ENCODE results near the gene SORL1. TPM values are rescaled to one million over a fixed set of nuclear protein-coding genes. Genes with fewer than 3 reads are reported as not detected.

SORL1 gene
- total and polyA plus RNA-seq, 2 experiments from 2014 or later = 0.26 to 0.54 TPM

GRCh38 chr11:121456816-121457431 is 4.8 kb downstream of the SORL1 start:
- in situ Hi-C loops (cut with MboI) = no loop called here

GRCh38 chr11:121458551-121458950 is 6.4 kb downstream of the SORL1 start:
- H3K27ac ChIP-seq = no peak overlapping the region
- no peak overlapping the region for H3K4me2 ChIP-seq (ENCODE audit: unreplicated experiment)
- no peaks in the 10 kb centered on the region for H3K9me3 ChIP-seq (ENCODE audit: low read depth)
- no peaks in the 10 kb centered on the region for H3K79me2 ChIP-seq (ENCODE audit: insufficient read depth)
- H3F3A ChIP-seq (ENCODE audit: insufficient read depth) = peaks cover 5% of the 10 kb centered on the region
- H4K20me1 ChIP-seq (ENCODE audit: insufficient read depth) = no peaks in the 10 kb centered on the region
- no peak for DNase-seq
- TF ChIP-seq EZH2phosphoT487 (IDR thresholded peaks at IDR 0.05; ENCODE audit: insufficient read depth, low read depth) (no peak), EZH2 (IDR thresholded peaks at IDR 0.05; ENCODE audit: insufficient read depth, poor library complexity, severe bottlenecking) (no peak)
- no peak overlapping the region for H3K4me3 ChIP-seq
- no peaks in the 10 kb centered on the region for H3K36me3 ChIP-seq (ENCODE audit: low read depth)
- no peaks in the 10 kb centered on the region for H3K9me2 ChIP-seq (ENCODE audit: insufficient read depth)
- H3K4me1 ChIP-seq (ENCODE audit: insufficient read depth) = no peaks in the 10 kb centered on the region
- H3K27me3 ChIP-seq (replicated peaks; ENCODE audit: insufficient read depth) = peaks cover 25% of the 10 kb centered on the region; the same call in 1 of the 2 replicates
- in situ Hi-C loops (cut with MboI) = no loop called here
- no peak overlapping the region for H2AFZ ChIP-seq
- WGBS, 2 experiments (ENCODE audit: low coverage in 1 of 2, low lambda C conversion rate in 2 of 2, missing lambda C conversion rate in 2 of 2) = 75 to 76% methylated on average over 9 of the region's 9 CpGs
- no peak overlapping the region for H3K9ac ChIP-seq

More at GRCh38 chr11:121456816-121457431, 4.8 kb downstream of the SORL1 start:
- WGBS, 2 experiments (ENCODE audit: low coverage in 1 of 2, low lambda C conversion rate in 2 of 2, missing lambda C conversion rate in 2 of 2) = 70 to 71% methylated on average over 11 of the region's 11 CpGs
- TF ChIP-seq EZH2phosphoT487 (IDR thresholded peaks at IDR 0.05; ENCODE audit: insufficient read depth, low read depth) (no peak), EZH2 (IDR thresholded peaks at IDR 0.05; ENCODE audit: insufficient read depth, poor library complexity, severe bottlenecking) (no peak)
- DNase-seq = no peak
- Histone ChIP-seq H3K27me3 (replicated peaks; ENCODE audit: insufficient read depth) (peaks cover 37% of the 10 kb centered on the region), H2AFZ (no peak overlapping the region), H3K9me3 (ENCODE audit: low read depth) (no peaks in the 10 kb centered on the region), H3K27ac (no peak overlapping the region), H4K20me1 (ENCODE audit: insufficient read depth) (no peaks in the 10 kb centered on the region), H3K4me2 (ENCODE audit: unreplicated experiment) (no peak overlapping the region), H3K36me3 (ENCODE audit: low read depth) (no peaks in the 10 kb centered on the region), H3K4me1 (ENCODE audit: insufficient read depth) (no peaks in the 10 kb centered on the region), H3K4me3 (no peak overlapping the region), H3F3A (ENCODE audit: insufficient read depth) (no peaks in the 10 kb centered on the region), H3K9me2 (ENCODE audit: insufficient read depth) (no peaks in the 10 kb centered on the region), H3K79me2 (ENCODE audit: insufficient read depth) (no peaks in the 10 kb centered on the region), H3K9ac (no peak overlapping the region)

GRCh38 chr11:121459413-121460017 is 7.4 kb downstream of the SORL1 start:
- H3K27me3 ChIP-seq (replicated peaks; ENCODE audit: insufficient read depth) = 0 out of 2 replicates have a peak, but pooled peaks cover 16% of the 10 kb centered on the region
- H3K79me2 ChIP-seq (ENCODE audit: insufficient read depth) = no peaks in the 10 kb centered on the region
- no peak overlapping the region for H3K4me3 ChIP-seq
- H3K4me2 ChIP-seq (ENCODE audit: unreplicated experiment) = no peak overlapping the region
- H2AFZ ChIP-seq = no peak overlapping the region
- no peak for DNase-seq
- H3K27ac ChIP-seq = no peak overlapping the region
- TF ChIP-seq EZH2phosphoT487 (IDR thresholded peaks at IDR 0.05; ENCODE audit: insufficient read depth, low read depth) (no peak), EZH2 (IDR thresholded peaks at IDR 0.05; ENCODE audit: insufficient read depth, poor library complexity, severe bottlenecking) (no peak)
- no peaks in the 10 kb centered on the region for H3K9me2 ChIP-seq (ENCODE audit: insufficient read depth)
- H3K4me1 ChIP-seq (ENCODE audit: insufficient read depth) = peaks cover 4% of the 10 kb centered on the region
- H3K9me3 ChIP-seq (ENCODE audit: low read depth) = no peaks in the 10 kb centered on the region
- H3K9ac ChIP-seq = no peak overlapping the region
- peaks cover 14% of the 10 kb centered on the region for H3F3A ChIP-seq (ENCODE audit: insufficient read depth)
- in situ Hi-C loops (cut with MboI) = no loop called here
- WGBS, 2 experiments (ENCODE audit: low coverage in 1 of 2, low lambda C conversion rate in 2 of 2, missing lambda C conversion rate in 2 of 2) = 79 to 86% methylated on average over 7 of the region's 7 CpGs
- no peaks in the 10 kb centered on the region for H3K36me3 ChIP-seq (ENCODE audit: low read depth)
- no peaks in the 10 kb centered on the region for H4K20me1 ChIP-seq (ENCODE audit: insufficient read depth)

GRCh38 chr11:121460941-121461514 is 8.9 kb downstream of the SORL1 start:
- in situ Hi-C loops (cut with MboI) = no loop called here

More at GRCh38 chr11:121460941-121461514, 8.9 kb downstream of the SORL1 start:
- H3F3A ChIP-seq (ENCODE audit: insufficient read depth) = peaks cover 29% of the 10 kb centered on the region
- TF ChIP-seq EZH2 (IDR thresholded peaks at IDR 0.05; ENCODE audit: insufficient read depth, poor library complexity, severe bottlenecking) = no peak
- no peak for TF ChIP-seq EZH2phosphoT487 (IDR thresholded peaks at IDR 0.05; ENCODE audit: insufficient read depth, low read depth)
- no peak for DNase-seq
- H4K20me1 ChIP-seq (ENCODE audit: insufficient read depth) = no peaks in the 10 kb centered on the region
- WGBS, 2 experiments (ENCODE audit: low coverage in 1 of 2, low lambda C conversion rate in 2 of 2, missing lambda C conversion rate in 2 of 2) = 78% methylated on average over 4 of the region's 4 CpGs
- no peak overlapping the region for H3K4me2 ChIP-seq (ENCODE audit: unreplicated experiment)
- H3K9me2 ChIP-seq (ENCODE audit: insufficient read depth) = no peaks in the 10 kb centered on the region
- H3K9ac ChIP-seq = no peak overlapping the region
- H2AFZ ChIP-seq = no peak overlapping the region
- H3K27me3 ChIP-seq (replicated peaks; ENCODE audit: insufficient read depth) = 0 out of 2 replicates have a peak, but pooled peaks cover 12% of the 10 kb centered on the region
- no peak overlapping the region for H3K4me3 ChIP-seq
- H3K79me2 ChIP-seq (ENCODE audit: insufficient read depth) = no peaks in the 10 kb centered on the region
- H3K36me3 ChIP-seq (ENCODE audit: low read depth) = no peaks in the 10 kb centered on the region
- H3K4me1 ChIP-seq (ENCODE audit: insufficient read depth) = peaks cover 19% of the 10 kb centered on the region
- H3K27ac ChIP-seq = no peak overlapping the region
- H3K9me3 ChIP-seq (ENCODE audit: low read depth) = no peaks in the 10 kb centered on the region

Measured in GM23248 (cell line).